Cardiac muscle cell (in vitro differentiated cells and primary cell): ENCODE measurements around the gene ATE1. TPM values are rescaled to one million over a fixed set of nuclear protein-coding genes. Genes with fewer than 3 reads are reported as not detected.
"Not testable (repeated sequence)": the region's sequence is repeated elsewhere in the genome, so short reads cannot be mapped to it uniquely, and the experiment has no call there.

ENCODE experiments used
- DNase-seq, 2 donors: peaks; one replicate each; pipeline versions ENCODE4 v3.0.0 to v3.0.0-alpha.2; 2010 to 2017; ENCODE audit warnings: low read depth in 1 of 2, low spot score in 1 of 2
- H3K27ac ChIP-seq: fragments of 200-600 bp; sonication (generic); 2 replicates; pipeline ENCODE4 v1.5.1; 2016
- H3K27me3 ChIP-seq: fragments of 200-600 bp; sonication (generic); 2 replicates; pipeline ENCODE4 v1.6.0; 2016; ENCODE audit warnings: control low read depth
- H3K36me3 ChIP-seq: fragments of 200-600 bp; sonication (generic); 2 replicates; pipeline ENCODE4 v1.5.1; 2016; ENCODE audit warnings: control low read depth
- H3K4me1 ChIP-seq: fragments of 200-600 bp; sonication (generic); 2 replicates; pipeline ENCODE4 v1.8.1; 2017; ENCODE audit warnings: low read depth, mild to moderate bottlenecking, mixed run types
- H3K4me3 ChIP-seq: fragments of 200-600 bp; sonication (generic); 2 replicates; pipeline ENCODE4 v1.5.1; 2016; ENCODE audit warnings: mild to moderate bottlenecking
- H3K9me3 ChIP-seq: fragments of 200-600 bp; sonication (generic); 2 replicates; pipeline ENCODE4 v1.5.1; 2017; ENCODE audit warnings: low read depth, mild to moderate bottlenecking, control low read depth
- polyA plus RNA-seq: library from polyadenylated mRNA; unstranded; fragments of >200 nt; fragmentation: Nextera tagmentation; extraction: Ambion mirVana; gene quantifications from 2 replicates; pipeline ENCODE4 v1.2.1, GENCODE V29; 2016
- total RNA-seq: library from RNA; depleted of rRNA; stranded (reverse); fragments of >200 nt; gene quantifications from 2 replicates; pipeline ENCODE4 v1.2.3, GENCODE V29; 2016
- TF ChIP-seq, protein P1 (sequence below): IDR thresholded peaks from 2 replicates; pipeline ENCODE4 v1.5.1; 2012; ENCODE audit warnings: low read depth, mild to moderate bottlenecking, low read length

ATE1 gene
- total and polyA plus RNA-seq, 2 experiments from 2014 or later = 18.4 to 21.4 TPM

DNA sequence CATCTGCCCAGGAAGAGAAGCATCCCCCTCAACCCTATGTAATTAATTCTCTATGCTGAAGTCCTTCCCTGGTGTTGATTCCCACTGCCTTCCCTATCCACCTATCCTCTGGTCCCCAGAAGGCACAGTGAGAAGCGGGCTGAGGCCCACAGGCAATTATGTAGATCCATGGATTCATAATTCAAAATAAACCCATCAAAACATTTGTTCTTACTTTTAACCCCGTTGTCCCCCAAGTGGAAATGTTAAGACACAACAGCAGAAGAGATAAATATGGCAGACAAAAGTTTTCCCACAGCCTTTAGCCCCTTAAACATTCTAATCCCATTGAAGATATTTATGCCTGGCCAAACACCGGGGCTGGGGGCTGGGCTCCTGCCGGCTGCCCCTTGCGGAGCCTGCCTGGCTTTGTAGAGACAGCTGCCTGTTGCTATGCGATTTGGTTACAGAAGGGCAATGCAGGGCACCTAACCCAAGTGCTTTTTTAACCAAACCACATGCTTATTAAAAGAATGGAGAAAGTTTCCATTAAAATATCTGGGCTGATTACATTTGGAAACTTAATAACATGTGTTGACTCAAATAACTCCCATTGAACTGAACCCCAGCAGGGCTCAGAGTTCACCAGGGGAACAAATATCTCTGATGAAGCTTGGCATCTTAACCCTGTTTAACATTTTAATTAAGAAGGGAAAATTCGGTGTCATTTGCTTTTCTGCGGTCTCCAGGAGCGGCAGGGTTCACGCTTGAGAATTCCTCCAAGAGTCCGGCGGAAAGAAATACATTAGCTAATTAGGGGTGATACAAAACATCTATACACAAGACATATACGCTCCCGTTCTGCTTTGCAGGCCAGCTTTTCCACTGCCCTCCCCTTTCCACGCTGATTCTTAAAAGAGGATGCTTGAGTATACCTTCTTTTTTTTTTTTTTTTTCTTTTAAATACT is 218.8 kb downstream of the ATE1 start:
- Histone ChIP-seq H3K4me1 (peaks cover 10% of the 10 kb centered on the region), H3K36me3 (no peaks in the 10 kb centered on the region), H3K9me3 (no peaks in the 10 kb centered on the region), H3K27ac (no peak overlapping the region), H3K4me3 (no peak overlapping the region), H3K27me3 (no peaks in the 10 kb centered on the region)
- DNase-seq = peak in 1 of 2 donors; percentile 7
- TF ChIP-seq, protein P1, sequence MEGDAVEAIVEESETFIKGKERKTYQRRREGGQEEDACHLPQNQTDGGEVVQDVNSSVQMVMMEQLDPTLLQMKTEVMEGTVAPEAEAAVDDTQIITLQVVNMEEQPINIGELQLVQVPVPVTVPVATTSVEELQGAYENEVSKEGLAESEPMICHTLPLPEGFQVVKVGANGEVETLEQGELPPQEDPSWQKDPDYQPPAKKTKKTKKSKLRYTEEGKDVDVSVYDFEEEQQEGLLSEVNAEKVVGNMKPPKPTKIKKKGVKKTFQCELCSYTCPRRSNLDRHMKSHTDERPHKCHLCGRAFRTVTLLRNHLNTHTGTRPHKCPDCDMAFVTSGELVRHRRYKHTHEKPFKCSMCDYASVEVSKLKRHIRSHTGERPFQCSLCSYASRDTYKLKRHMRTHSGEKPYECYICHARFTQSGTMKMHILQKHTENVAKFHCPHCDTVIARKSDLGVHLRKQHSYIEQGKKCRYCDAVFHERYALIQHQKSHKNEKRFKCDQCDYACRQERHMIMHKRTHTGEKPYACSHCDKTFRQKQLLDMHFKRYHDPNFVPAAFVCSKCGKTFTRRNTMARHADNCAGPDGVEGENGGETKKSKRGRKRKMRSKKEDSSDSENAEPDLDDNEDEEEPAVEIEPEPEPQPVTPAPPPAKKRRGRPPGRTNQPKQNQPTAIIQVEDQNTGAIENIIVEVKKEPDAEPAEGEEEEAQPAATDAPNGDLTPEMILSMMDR = no peak

DNA sequence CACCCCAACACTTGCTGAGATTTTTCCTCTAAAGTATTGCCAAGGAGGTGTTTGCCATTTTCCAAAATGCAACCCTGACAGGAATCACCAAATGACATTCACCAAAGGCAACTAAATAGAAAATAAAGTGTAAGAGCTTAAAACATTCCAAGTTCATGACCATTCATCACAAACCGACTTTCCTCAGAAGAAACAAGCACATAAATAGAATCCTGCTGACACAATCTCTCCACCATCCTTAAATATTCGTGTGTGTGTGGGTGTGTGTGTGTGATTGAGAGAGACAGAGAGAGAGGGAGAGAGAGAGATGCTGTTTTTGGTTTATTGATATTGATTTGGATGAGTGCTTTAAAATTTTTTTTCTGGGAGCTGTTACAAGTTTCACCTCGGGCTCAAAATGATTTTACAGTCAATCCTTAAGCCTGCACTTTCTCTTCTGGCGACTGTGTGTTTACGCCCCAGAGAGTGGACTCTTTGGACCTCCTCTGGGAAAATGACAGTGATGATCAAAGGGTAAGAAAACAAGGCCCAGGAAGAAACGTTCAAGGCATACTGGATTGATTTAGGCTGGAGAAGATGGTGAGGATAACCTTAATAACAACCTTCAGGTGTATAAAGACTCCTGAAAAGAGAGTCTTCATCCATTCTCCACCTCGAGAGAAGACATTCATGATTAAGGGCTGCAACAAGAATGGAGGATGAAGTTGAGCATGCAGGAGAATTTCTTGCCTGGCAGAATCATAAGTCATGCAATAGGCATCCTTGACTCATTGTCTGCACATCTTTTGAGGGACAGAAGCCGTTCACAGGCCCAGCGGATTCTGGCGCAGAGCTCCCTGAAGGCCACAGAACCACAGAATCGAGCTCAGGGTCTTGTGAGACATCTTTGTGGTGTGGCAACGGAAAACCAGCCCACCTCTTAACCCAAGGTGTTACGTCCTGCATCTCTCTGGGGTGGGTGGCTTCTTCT is 225.2 kb downstream of the ATE1 start:
- no peak overlapping the region for H3K4me3 ChIP-seq
- no peaks in the 10 kb centered on the region for H3K36me3 ChIP-seq
- DNase-seq = peak in 1 of 2 donors; percentile 33

DNA sequence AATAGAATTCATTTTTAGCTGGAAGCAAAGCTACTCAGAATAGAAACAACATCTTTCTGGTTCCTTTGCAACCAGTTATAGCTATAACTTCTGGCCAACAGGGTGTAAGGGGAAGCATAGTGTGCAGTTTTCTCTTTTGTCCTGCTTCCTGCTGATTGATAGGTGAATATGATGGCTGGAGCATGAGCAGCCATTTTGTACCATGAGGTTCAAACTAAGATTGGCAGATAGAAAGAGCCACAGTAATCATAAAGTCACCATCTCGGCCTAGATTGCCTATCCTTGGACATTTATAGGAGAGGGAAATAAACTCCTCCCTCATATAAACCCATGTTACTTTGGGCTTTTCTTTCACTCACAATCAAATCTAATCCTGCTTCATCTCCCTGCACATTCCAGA is 227.4 kb downstream of the ATE1 start:
- Histone ChIP-seq H3K4me1 (peaks cover 6% of the 10 kb centered on the region), H3K4me3 (no peak overlapping the region)
- TF ChIP-seq, protein P1 = no peak

More for the DNA sequence above, 225.2 kb downstream of the ATE1 start:
- TF ChIP-seq, protein P1 = no peak
- H3K27me3 ChIP-seq = no peaks in the 10 kb centered on the region
- H3K9me3 ChIP-seq = no peaks in the 10 kb centered on the region
- no peak overlapping the region for H3K27ac ChIP-seq
- no peaks in the 10 kb centered on the region for H3K4me1 ChIP-seq

DNA sequence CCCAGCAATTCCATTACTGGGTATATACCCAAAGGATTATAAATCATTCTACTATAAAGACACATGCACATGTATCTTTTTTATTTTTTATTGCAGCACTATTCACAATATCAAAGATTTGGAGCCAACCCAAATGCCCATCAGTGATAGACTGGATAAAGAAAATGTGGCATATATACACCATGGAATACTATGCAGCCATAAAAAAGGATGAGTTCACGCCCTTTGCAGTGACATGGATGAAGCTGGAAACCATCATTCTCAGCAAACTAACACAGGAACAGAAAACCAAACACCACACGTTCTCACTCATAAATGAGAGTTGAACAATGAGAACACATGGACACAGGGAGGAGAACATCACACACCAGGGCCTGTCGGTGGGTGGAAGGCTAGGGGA is 228.1 kb downstream of the ATE1 start:
- peaks cover 13% of the 10 kb centered on the region for H3K4me1 ChIP-seq
- H3K27ac ChIP-seq, H3K36me3 ChIP-seq, H3K4me3 ChIP-seq, H3K27me3 ChIP-seq, H3K9me3 ChIP-seq, DNase-seq: not testable (repeated sequence)

More for the DNA sequence above, 227.4 kb downstream of the ATE1 start:
- no peaks in the 10 kb centered on the region for H3K27me3 ChIP-seq
- no peaks in the 10 kb centered on the region for H3K36me3 ChIP-seq
- no peak overlapping the region for H3K27ac ChIP-seq
- no peak for DNase-seq
- H3K9me3 ChIP-seq = no peaks in the 10 kb centered on the region

DNA sequence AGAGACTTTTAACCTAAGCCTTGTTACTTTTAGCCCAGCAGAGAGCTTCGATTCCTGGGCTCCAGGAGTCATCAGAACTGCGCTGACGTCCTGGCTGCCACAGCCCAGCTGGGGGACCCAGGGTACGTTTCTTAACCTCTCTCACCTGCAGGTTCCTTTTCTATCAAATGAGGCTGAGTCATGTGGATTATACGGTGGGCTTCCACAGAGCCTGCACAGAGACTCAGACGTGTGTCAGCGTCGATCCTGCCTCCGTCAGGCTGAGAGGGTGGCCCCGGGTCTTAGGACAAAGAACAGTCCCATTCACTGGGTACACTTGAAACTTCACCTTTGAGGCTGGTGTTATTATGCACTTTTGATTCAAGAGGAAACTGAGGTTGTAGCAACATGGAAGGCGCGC is 228.9 kb downstream of the ATE1 start:
- TF ChIP-seq, protein P1 = no peak

More for the DNA sequence above, 228.9 kb downstream of the ATE1 start:
- Histone ChIP-seq H3K27ac (no peak overlapping the region), H3K4me1 (peaks cover 17% of the 10 kb centered on the region), H3K4me3 (no peak overlapping the region), H3K27me3 (no peaks in the 10 kb centered on the region), H3K36me3 (no peaks in the 10 kb centered on the region), H3K9me3 (no peaks in the 10 kb centered on the region)
- DNase-seq = no peak
